ENCODE measurements around the gene TMEM88.
A peak's percentile ranks its signal among the peaks of the same experiment; 100 is the strongest.

The TMEM88 gene

GRCh38 chr17:7838090-7839075 lies 16.5 kb upstream of the TMEM88 start:
- TF ChIP-seq CTCF (conservative IDR thresholded peaks at IDR 0.05; ENCODE audit: low read length), result no peak
- H3K4me3 ChIP-seq (ENCODE audit: low read length), result peak overlapping the region; percentile 90
- DNase-seq (ENCODE audit: low read depth), result peak; percentile 78

GRCh38 chr17:7839190-7839875 lies 15.5 kb upstream of the TMEM88 start:
- DNase-seq (ENCODE audit: low read depth), result no peak
- no peak for TF ChIP-seq CTCF (conservative IDR thresholded peaks at IDR 0.05; ENCODE audit: low read length)
- H3K4me3 ChIP-seq (ENCODE audit: low read length), result peak overlapping the region; percentile 90

GRCh38 chr17:7839876-7840261 lies 15.0 kb upstream of the TMEM88 start:
- no peak for TF ChIP-seq CTCF (conservative IDR thresholded peaks at IDR 0.05; ENCODE audit: low read length)
- no peak overlapping the region for H3K4me3 ChIP-seq (ENCODE audit: low read length)
- peak; percentile 54 for DNase-seq (ENCODE audit: low read depth)

- no peak for TF ChIP-seq CTCF (conservative IDR thresholded peaks at IDR 0.05; ENCODE audit: low read length)
- DNase-seq (ENCODE audit: low read depth), result no peak
- H3K4me3 ChIP-seq (ENCODE audit: low read length), result no peak overlapping the region
Measured at GRCh38 chr17:7840441-7840840, 14.4 kb upstream of the TMEM88 start.

- TF ChIP-seq CTCF (conservative IDR thresholded peaks at IDR 0.05; ENCODE audit: low read length), result no peak
- peak overlapping the region; percentile 81; the same call in 1 of the 2 replicates for H3K4me3 ChIP-seq (ENCODE audit: low read length)
Measured at GRCh38 chr17:7840875-7841274, 14.0 kb upstream of the TMEM88 start.

GRCh38 chr17:7841396-7841914 lies 13.4 kb upstream of the TMEM88 start:
- H3K4me3 ChIP-seq (ENCODE audit: low read length), result peak overlapping the region; percentile 81
- DNase-seq (ENCODE audit: low read depth), result peak; percentile 88
- no peak; the same call in 1 of the 2 replicates for TF ChIP-seq CTCF (conservative IDR thresholded peaks at IDR 0.05; ENCODE audit: low read length)

More at GRCh38 chr17:7840875-7841274, 14.0 kb upstream of the TMEM88 start:
- no peak for DNase-seq (ENCODE audit: low read depth)

Measured in AG10803 (cell line).